Ovary (tissue), 3 donors: ENCODE measurements around the gene STUM.

Source experiments
- CTCF ChIP-seq, 3 donors: fragments of 450-650 bp in 2 of 3; fragments of 200-600 bp in 1 of 3; IDR thresholded peaks; one replicate each; pipeline versions ENCODE4 v1.5.1 to v1.8.0; 2016 to 2022; ENCODE audit warnings: antibody characterized with exemption in 3 of 3, mild to moderate bottlenecking in 1 of 3
- EP300 ChIP-seq: sonication (generic); formaldehyde crosslinking; IDR thresholded peaks from one replicate; pipeline ENCODE4 v1.6.1; 2017; ENCODE audit warnings: antibody characterized with exemption
- donor health status: DM: no; HTN: no; CAD: no.

GRCh38 chr1:226650236-226650841 lies 101.8 kb downstream of the STUM start:
- TF ChIP-seq EP300 = no peak
- TF ChIP-seq CTCF (IDR thresholded peaks at IDR 0.05) = no peak
